Thyroid gland (tissue), 4 donors: Measurements from ENCODE around the gene DLG3.

Source experiments
- POLR2A ChIP-seq, 2 donors: fragments of 450-650 bp; IDR thresholded peaks; one replicate each; pipeline ENCODE4 v1.6.1; 2017; ENCODE audit warnings: antibody characterized with exemption in 2 of 2, mild to moderate bottlenecking in 2 of 2, moderate library complexity in 1 of 2
- TF ChIP-seq, protein P1 (sequence below), 6 experiments: fragments of 200-600 bp in 3 of 6; fragments of 450-650 bp in 3 of 6; sonication (generic) in 3 of 6; IDR thresholded peaks; one replicate each; pipeline ENCODE4 v1.5.1; 2016 to 2019; ENCODE audit warnings: antibody characterized with exemption in 6 of 6, mild to moderate bottlenecking in 2 of 6, inconsistent platforms in 1 of 6, moderate library complexity in 1 of 6

DNA sequence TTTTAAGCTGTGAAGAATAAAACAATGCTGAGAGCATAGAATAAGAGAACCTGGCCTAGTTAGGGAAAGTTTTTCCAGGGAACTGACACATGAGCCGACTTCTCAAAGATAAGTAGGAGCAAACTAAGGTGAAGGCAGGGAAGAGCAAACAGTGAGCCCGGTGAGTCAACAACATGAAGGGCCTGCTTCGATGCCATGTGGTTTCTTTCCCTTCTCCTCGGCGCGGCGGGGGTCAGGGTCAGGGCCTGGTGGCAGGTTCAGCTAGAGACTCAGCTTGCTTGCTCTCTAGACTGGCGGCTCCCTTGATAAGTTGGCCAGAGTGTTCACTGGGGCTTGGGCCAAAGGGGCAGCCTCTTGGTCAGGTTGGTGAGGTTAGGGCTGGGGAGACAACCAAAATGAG lies 81.1 kb downstream of the DLG3 start:
- TF ChIP-seq, protein P1, sequence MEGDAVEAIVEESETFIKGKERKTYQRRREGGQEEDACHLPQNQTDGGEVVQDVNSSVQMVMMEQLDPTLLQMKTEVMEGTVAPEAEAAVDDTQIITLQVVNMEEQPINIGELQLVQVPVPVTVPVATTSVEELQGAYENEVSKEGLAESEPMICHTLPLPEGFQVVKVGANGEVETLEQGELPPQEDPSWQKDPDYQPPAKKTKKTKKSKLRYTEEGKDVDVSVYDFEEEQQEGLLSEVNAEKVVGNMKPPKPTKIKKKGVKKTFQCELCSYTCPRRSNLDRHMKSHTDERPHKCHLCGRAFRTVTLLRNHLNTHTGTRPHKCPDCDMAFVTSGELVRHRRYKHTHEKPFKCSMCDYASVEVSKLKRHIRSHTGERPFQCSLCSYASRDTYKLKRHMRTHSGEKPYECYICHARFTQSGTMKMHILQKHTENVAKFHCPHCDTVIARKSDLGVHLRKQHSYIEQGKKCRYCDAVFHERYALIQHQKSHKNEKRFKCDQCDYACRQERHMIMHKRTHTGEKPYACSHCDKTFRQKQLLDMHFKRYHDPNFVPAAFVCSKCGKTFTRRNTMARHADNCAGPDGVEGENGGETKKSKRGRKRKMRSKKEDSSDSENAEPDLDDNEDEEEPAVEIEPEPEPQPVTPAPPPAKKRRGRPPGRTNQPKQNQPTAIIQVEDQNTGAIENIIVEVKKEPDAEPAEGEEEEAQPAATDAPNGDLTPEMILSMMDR (IDR thresholded peaks at IDR 0.05) = no peak
- TF ChIP-seq POLR2A (IDR thresholded peaks at IDR 0.05) = no peak
